Measurements from ENCODE around the gene TRIO. TPM values are rescaled to one million over a fixed set of nuclear protein-coding genes. Genes with fewer than 3 reads are reported as not detected.
"Not testable (repeated sequence)": the region's sequence is repeated elsewhere in the genome, so short reads cannot be mapped to it uniquely, and the experiment has no call there.

TRIO gene
- total RNA-seq, 3 donors from 2014 or later, result 4.6 to 6.6 (median 5.7) TPM

- no peak for DNase-seq
- no peak for ATAC-seq
- H3K9me3 Mint-ChIP-seq, result no peaks in the 10 kb centered on the region
- no peaks in the 10 kb centered on the region for H3K27me3 Mint-ChIP-seq (ENCODE audit: low read depth)
- no peaks in the 10 kb centered on the region for H3K4me1 Mint-ChIP-seq (ENCODE audit: low read depth)
- H3K36me3 Mint-ChIP-seq (ENCODE audit: insufficient read depth), result no peaks in the 10 kb centered on the region
- H3K4me3 Mint-ChIP-seq, result no peak overlapping the region
Measured at GRCh38 chr5:14532180-14532579, 389.0 kb downstream of the TRIO start.

DNA sequence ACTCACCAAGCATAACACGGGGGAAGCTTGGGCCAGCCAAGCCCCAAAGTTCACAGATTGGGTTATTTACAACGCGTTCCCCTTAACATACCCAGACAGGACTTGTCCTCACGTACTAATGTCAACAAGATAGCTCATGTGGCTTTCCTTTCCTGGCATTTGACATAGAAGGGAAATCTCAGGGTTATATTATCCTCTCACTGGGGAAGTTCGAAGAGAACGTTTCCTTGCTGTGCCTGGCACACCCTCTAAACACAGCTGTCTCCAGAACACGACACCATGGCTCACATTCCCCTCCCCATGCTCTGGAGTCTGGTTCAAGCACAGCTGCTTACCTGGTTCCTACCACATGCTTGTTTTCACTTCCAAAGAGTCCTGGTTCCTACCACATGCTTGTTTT, 391.6 kb downstream of the TRIO start:
- no peak for ATAC-seq
- Mint-ChIP-seq H3K36me3 (ENCODE audit: insufficient read depth) (no peaks in the 10 kb centered on the region), H3K4me1 (ENCODE audit: low read depth) (no peaks in the 10 kb centered on the region), H3K4me3 (no peak overlapping the region), H3K9me3 (peaks cover 3% of the 10 kb centered on the region), H3K27me3 (ENCODE audit: low read depth) (no peaks in the 10 kb centered on the region)
- no peak for DNase-seq

GRCh38 chr5:14545308-14545707, 402.2 kb downstream of the TRIO start:
- Mint-ChIP-seq H3K36me3 (ENCODE audit: insufficient read depth) (no peaks in the 10 kb centered on the region), H3K4me1 (ENCODE audit: low read depth) (no peaks in the 10 kb centered on the region), H3K4me3 (no peak overlapping the region), H3K9me3 (peaks cover 18% of the 10 kb centered on the region), H3K27me3 (ENCODE audit: low read depth) (peaks cover 8% of the 10 kb centered on the region)
- DNase-seq (no peak), ATAC-seq (no peak)

DNA sequence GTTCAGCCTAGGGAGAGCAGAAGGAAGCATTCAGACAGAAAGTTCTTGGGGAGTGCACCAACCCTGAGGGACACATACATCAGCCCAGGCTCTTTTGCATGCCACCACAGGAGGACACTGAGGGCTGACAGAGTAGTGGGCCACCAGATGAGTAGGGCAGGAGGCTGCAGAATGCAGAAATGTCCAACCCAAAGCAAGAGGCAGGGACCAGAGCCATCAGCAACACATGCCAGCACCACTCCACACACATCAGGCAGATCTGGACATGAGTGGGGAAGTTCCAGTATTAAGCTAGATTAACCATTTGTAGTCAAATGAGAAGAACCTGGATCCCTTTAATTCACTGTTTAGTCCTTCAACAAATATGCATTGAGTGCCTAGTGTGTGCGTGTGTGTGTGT, 402.7 kb downstream of the TRIO start:
- H3K9me3 Mint-ChIP-seq, result peaks cover 14% of the 10 kb centered on the region
- H3K27me3 Mint-ChIP-seq (ENCODE audit: low read depth), result peaks cover 8% of the 10 kb centered on the region
- ATAC-seq (no peak), DNase-seq (no peak)
- no peak overlapping the region for H3K4me3 Mint-ChIP-seq
- no peaks in the 10 kb centered on the region for H3K4me1 Mint-ChIP-seq (ENCODE audit: low read depth)
- H3K36me3 Mint-ChIP-seq (ENCODE audit: insufficient read depth), result no peaks in the 10 kb centered on the region

GRCh38 chr5:14547666-14548065, 404.5 kb downstream of the TRIO start:
- Mint-ChIP-seq H3K36me3 (ENCODE audit: insufficient read depth) (no peaks in the 10 kb centered on the region), H3K27me3 (ENCODE audit: low read depth) (peaks cover 8% of the 10 kb centered on the region), H3K4me1 (ENCODE audit: low read depth) (no peaks in the 10 kb centered on the region), H3K9me3 (no peaks in the 10 kb centered on the region), H3K4me3 (no peak overlapping the region)
- DNase-seq (no peak), ATAC-seq (no peak)

GRCh38 chr5:14551211-14551610, 408.1 kb downstream of the TRIO start:
- peaks cover 9% of the 10 kb centered on the region for H3K27me3 Mint-ChIP-seq (ENCODE audit: low read depth)
- no peaks in the 10 kb centered on the region for H3K9me3 Mint-ChIP-seq
- H3K4me3 Mint-ChIP-seq, result no peak overlapping the region
- no peaks in the 10 kb centered on the region for H3K4me1 Mint-ChIP-seq (ENCODE audit: low read depth)
- ATAC-seq, result no peak
- DNase-seq, result no peak
- no peaks in the 10 kb centered on the region for H3K36me3 Mint-ChIP-seq (ENCODE audit: insufficient read depth)

DNA sequence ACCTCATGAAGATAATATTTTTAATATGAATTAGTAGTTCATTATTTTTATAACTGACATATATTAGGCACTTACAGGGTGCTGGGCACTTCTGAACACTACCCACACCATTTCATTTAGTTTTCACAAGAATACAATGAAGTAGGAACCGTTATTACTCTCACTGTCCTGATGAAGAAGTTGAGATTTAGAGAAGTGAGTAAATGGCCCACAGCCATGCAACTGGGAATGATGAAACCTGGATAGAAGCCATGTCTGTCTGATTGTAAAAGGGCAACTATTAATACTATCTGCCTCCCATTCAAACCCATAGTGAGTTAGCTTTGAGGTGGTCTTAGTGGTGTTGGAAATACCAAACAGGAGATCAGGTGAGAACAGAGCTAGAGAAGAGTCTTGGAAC, 408.9 kb downstream of the TRIO start:
- H3K9me3 Mint-ChIP-seq, result no peaks in the 10 kb centered on the region
- peaks cover 6% of the 10 kb centered on the region for H3K27me3 Mint-ChIP-seq (ENCODE audit: low read depth)
- H3K36me3 Mint-ChIP-seq (ENCODE audit: insufficient read depth), result no peaks in the 10 kb centered on the region
- DNase-seq, result no peak
- ATAC-seq, result no peak
- no peaks in the 10 kb centered on the region for H3K4me1 Mint-ChIP-seq (ENCODE audit: low read depth)
- no peak overlapping the region for H3K4me3 Mint-ChIP-seq

- ATAC-seq; H3K4me1 Mint-ChIP-seq (ENCODE audit: low read depth); H3K9me3 Mint-ChIP-seq; DNase-seq; H3K36me3 Mint-ChIP-seq (ENCODE audit: insufficient read depth); H3K4me3 Mint-ChIP-seq; H3K27me3 Mint-ChIP-seq (ENCODE audit: low read depth): not testable (repeated sequence)
Measured at GRCh38 chr5:14554288-14554687, 411.1 kb downstream of the TRIO start.

- DNase-seq (no peak), ATAC-seq (no peak)
- H3K27me3 Mint-ChIP-seq (ENCODE audit: low read depth), result peaks cover 3% of the 10 kb centered on the region
- no peaks in the 10 kb centered on the region for H3K36me3 Mint-ChIP-seq (ENCODE audit: insufficient read depth)
- no peak overlapping the region for H3K4me3 Mint-ChIP-seq
- peaks cover 12% of the 10 kb centered on the region for H3K4me1 Mint-ChIP-seq (ENCODE audit: low read depth)
- H3K9me3 Mint-ChIP-seq, result no peaks in the 10 kb centered on the region
Measured at GRCh38 chr5:14556015-14556414, 412.9 kb downstream of the TRIO start.

- Mint-ChIP-seq H3K36me3 (ENCODE audit: insufficient read depth) (no peaks in the 10 kb centered on the region), H3K4me1 (ENCODE audit: low read depth) (peaks cover 12% of the 10 kb centered on the region), H3K9me3 (no peaks in the 10 kb centered on the region), H3K27me3 (ENCODE audit: low read depth) (peaks cover 3% of the 10 kb centered on the region), H3K4me3 (no peak overlapping the region)
- ATAC-seq (no peak), DNase-seq (no peak)
Measured at GRCh38 chr5:14557203-14557770, 414.1 kb downstream of the TRIO start.

DNA sequence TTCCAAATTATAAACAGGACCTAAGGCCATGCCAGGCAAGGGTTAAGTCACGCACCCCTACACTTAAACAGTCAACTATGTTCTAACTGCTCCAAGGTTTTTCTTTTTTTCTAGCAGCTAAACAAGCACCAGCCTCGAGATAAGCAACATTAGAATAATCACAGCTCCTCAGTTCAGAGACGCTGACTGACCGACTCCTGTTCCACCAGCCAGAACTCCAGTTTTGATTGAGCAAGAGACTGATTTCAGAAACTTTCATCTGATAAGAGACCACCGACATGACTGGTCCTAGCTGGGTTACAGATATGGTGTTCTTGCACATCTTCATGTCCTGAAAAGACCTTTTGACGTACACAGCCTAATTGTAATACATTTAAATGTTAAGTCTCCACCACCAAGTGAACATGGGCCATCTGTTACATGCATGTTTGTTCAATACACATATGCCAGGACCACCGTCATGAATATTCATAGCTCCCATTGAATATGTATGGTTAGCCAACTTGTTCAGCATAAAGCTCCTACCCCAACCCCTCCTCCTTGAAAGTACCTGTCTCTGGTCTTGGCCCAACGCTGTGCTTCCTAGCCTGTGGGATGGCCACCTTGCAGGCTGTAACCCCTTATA, 414.8 kb downstream of the TRIO start:
- DNase-seq (no peak), ATAC-seq (no peak)
- H3K36me3 Mint-ChIP-seq (ENCODE audit: insufficient read depth), result no peaks in the 10 kb centered on the region
- peaks cover 12% of the 10 kb centered on the region for H3K4me1 Mint-ChIP-seq (ENCODE audit: low read depth)
- peaks cover 3% of the 10 kb centered on the region for H3K27me3 Mint-ChIP-seq (ENCODE audit: low read depth)
- H3K9me3 Mint-ChIP-seq, result no peaks in the 10 kb centered on the region
- no peak overlapping the region for H3K4me3 Mint-ChIP-seq

Other genes with a start within 250 kb of the TRIO start
- gene DNAH5, start 198.7 kb upstream of the TRIO start, total RNA-seq, result not detected

Data from activated T-cell treated with anti-CD3 and anti-CD28 coated beads, Interleukin-2, amount 50 U/mL, for 4 hours (primary cell).